ENCODE results near the gene TRIM37. TPM values are rescaled to one million over a fixed set of nuclear protein-coding genes. Genes with fewer than 3 reads are reported as not detected.
A peak's percentile ranks its signal among the peaks of the same experiment; 100 is the strongest.

TRIM37 gene
- total RNA-seq, 1 donor from 2014 or later = 32.6 TPM

DNA sequence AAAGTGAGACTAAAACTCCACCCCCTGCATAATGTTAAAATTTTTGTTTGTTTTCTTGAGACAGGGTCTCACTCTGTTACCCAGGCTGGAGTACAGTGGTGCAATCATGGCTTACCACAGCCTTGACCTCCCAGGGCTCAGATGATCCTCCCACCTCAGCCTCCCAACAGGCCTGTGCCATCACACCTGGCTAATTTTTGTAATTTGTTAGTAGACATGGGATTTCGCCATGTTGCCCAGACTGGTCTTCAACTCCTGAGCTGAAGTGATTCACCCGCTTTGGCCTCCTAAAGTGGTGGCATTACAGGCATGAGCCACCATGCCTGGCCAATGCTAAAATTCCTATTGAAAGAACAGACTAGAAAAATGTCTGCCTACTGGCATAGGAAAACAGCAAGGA, 103.8 kb downstream of the TRIM37 start:
- no peak for DNase-seq (ENCODE audit: extremely low spot score, unreplicated experiment)
- TF ChIP-seq, protein P1, sequence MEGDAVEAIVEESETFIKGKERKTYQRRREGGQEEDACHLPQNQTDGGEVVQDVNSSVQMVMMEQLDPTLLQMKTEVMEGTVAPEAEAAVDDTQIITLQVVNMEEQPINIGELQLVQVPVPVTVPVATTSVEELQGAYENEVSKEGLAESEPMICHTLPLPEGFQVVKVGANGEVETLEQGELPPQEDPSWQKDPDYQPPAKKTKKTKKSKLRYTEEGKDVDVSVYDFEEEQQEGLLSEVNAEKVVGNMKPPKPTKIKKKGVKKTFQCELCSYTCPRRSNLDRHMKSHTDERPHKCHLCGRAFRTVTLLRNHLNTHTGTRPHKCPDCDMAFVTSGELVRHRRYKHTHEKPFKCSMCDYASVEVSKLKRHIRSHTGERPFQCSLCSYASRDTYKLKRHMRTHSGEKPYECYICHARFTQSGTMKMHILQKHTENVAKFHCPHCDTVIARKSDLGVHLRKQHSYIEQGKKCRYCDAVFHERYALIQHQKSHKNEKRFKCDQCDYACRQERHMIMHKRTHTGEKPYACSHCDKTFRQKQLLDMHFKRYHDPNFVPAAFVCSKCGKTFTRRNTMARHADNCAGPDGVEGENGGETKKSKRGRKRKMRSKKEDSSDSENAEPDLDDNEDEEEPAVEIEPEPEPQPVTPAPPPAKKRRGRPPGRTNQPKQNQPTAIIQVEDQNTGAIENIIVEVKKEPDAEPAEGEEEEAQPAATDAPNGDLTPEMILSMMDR (IDR thresholded peaks at IDR 0.05) = no peak
- H3K36me3 Mint-ChIP-seq (ENCODE audit: unreplicated experiment) = peaks cover 19% of the 10 kb centered on the region
- no peak overlapping the region for H3K4me3 Mint-ChIP-seq (ENCODE audit: unreplicated experiment)
- peaks cover 46% of the 10 kb centered on the region for H3K4me1 Mint-ChIP-seq (ENCODE audit: unreplicated experiment)
- no peaks in the 10 kb centered on the region for H3K27me3 Mint-ChIP-seq (ENCODE audit: unreplicated experiment)
- H3K9me3 Mint-ChIP-seq (ENCODE audit: unreplicated experiment) = no peaks in the 10 kb centered on the region
- H3K27ac Mint-ChIP-seq (ENCODE audit: unreplicated experiment) = peak overlapping the region; percentile 56

DNA sequence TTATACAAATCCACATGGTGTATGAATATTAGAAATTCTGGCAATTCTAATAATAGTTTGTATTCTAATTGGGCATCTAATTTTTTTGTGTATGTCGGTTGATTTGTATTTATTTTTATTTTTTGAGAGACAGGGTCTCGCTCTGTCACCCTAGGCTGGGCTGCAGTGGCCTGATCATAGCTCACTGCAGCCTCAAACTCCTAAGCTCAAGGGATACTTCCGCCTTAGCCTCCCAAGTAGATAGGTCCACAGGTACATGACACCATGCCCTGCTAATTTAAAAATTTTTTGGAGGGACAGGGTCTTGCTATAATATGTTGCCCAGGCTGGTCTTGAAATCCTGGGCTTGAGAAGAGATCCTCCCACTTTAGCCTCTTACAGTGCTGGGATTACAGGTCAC, 104.6 kb downstream of the TRIM37 start:
- no peaks in the 10 kb centered on the region for H3K27me3 Mint-ChIP-seq (ENCODE audit: unreplicated experiment)
- DNase-seq (ENCODE audit: extremely low spot score, unreplicated experiment) = no peak
- no peaks in the 10 kb centered on the region for H3K9me3 Mint-ChIP-seq (ENCODE audit: unreplicated experiment)
- peaks cover 52% of the 10 kb centered on the region for H3K4me1 Mint-ChIP-seq (ENCODE audit: unreplicated experiment)
- H3K36me3 Mint-ChIP-seq (ENCODE audit: unreplicated experiment) = peaks cover 23% of the 10 kb centered on the region
- peak overlapping the region; percentile 95 for H3K27ac Mint-ChIP-seq (ENCODE audit: unreplicated experiment)
- H3K4me3 Mint-ChIP-seq (ENCODE audit: unreplicated experiment) = no peak overlapping the region
- TF ChIP-seq, protein P1 (IDR thresholded peaks at IDR 0.05) = no peak

DNA sequence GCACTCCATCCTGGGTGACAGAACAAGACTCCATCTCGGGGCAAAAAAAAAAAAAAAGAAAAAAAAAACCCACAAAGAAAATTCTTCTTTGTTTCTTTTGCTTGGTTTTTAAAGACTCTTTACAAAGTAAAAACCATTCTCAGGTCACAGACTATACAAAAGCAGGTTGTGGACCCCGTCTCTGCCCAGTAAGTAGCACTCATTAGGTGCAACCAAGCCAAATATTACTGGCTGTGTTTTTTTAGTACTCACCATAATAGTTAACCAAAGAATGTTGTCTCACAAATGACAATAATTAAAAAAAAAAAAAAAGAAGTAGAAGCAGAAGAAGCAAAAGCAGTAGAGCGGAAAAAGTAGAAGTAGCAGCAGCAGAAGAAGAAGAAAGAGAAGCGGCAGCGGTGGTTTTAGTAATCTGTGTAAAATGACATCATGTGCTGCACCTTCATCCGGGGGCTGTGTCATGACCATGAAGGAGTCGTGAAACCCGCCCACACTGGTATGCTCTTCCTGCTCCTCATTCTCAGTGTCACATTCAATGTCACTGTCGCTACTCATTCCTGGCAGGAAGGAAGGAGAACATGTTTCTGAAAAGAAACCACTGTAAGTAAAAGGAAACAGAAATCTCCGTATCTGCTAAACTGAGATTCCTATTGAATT, 105.4 kb downstream of the TRIM37 start:
- no peaks in the 10 kb centered on the region for H3K9me3 Mint-ChIP-seq (ENCODE audit: unreplicated experiment)
- H3K27me3 Mint-ChIP-seq (ENCODE audit: unreplicated experiment) = no peaks in the 10 kb centered on the region
- H3K4me3 Mint-ChIP-seq (ENCODE audit: unreplicated experiment) = peak overlapping the region; percentile 67
- peak overlapping the region; percentile 95 for H3K27ac Mint-ChIP-seq (ENCODE audit: unreplicated experiment)
- peaks cover 25% of the 10 kb centered on the region for H3K36me3 Mint-ChIP-seq (ENCODE audit: unreplicated experiment)
- peaks cover 52% of the 10 kb centered on the region for H3K4me1 Mint-ChIP-seq (ENCODE audit: unreplicated experiment)
- TF ChIP-seq, protein P1 (IDR thresholded peaks at IDR 0.05) = no peak
- DNase-seq (ENCODE audit: extremely low spot score, unreplicated experiment) = no peak

DNA sequence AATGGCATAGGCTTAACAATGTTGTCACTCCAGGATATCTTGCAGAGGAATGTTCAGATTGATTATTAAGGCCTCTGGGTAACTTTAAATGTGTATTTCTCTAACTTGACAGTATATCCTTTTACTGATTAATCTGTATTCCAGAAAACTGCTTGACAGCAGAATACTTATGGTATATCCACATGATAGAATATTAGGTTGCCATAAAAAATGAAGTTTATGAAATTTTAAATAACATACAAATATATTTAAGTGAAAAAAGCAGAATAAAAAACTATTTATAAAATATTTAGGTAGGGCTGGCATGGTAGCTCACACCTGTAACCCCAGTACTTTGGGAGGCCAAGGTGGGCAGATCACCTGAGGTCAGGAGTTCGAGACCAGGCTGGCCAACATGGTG, 106.7 kb downstream of the TRIM37 start:
- Mint-ChIP-seq H3K36me3 (ENCODE audit: unreplicated experiment) (peaks cover 27% of the 10 kb centered on the region), H3K4me3 (ENCODE audit: unreplicated experiment) (no peak overlapping the region), H3K4me1 (ENCODE audit: unreplicated experiment) (peaks cover 55% of the 10 kb centered on the region), H3K9me3 (ENCODE audit: unreplicated experiment) (no peaks in the 10 kb centered on the region), H3K27me3 (ENCODE audit: unreplicated experiment) (no peaks in the 10 kb centered on the region), H3K27ac (ENCODE audit: unreplicated experiment) (no peak overlapping the region)
- TF ChIP-seq, protein P1 (IDR thresholded peaks at IDR 0.05) = no peak
- no peak for DNase-seq (ENCODE audit: extremely low spot score, unreplicated experiment)

DNA sequence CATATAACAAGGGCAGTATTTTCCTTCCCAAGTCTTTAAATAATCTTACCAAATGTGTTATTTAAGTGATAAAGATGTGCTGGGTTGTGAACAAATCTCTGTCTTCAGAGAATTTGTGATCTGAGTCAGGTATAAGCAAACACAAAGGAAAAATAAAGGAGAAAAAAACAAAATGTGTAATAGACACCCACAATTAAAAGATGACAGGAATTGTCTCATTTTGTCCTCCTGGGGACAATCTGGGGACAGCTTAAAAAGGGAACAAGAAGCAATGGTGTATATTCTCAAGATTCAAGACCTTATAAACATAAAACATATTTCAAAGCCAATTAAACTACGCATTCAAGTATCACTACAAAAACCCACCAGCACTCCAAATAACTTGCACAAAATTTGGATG, 107.2 kb downstream of the TRIM37 start:
- H3K36me3 Mint-ChIP-seq (ENCODE audit: unreplicated experiment) = peaks cover 27% of the 10 kb centered on the region
- H3K27ac Mint-ChIP-seq (ENCODE audit: unreplicated experiment) = no peak overlapping the region
- no peaks in the 10 kb centered on the region for H3K9me3 Mint-ChIP-seq (ENCODE audit: unreplicated experiment)
- no peak overlapping the region for H3K4me3 Mint-ChIP-seq (ENCODE audit: unreplicated experiment)
- TF ChIP-seq, protein P1 (IDR thresholded peaks at IDR 0.05) = no peak
- H3K4me1 Mint-ChIP-seq (ENCODE audit: unreplicated experiment) = peaks cover 52% of the 10 kb centered on the region
- DNase-seq (ENCODE audit: extremely low spot score, unreplicated experiment) = no peak
- H3K27me3 Mint-ChIP-seq (ENCODE audit: unreplicated experiment) = no peaks in the 10 kb centered on the region

Data from osteocyte (in vitro differentiated cells).